Breast epithelium (tissue), 3 donors: ENCODE results near the gene CREB3L1.

ENCODE experiments used
- POLR2A ChIP-seq: fragments of 450-650 bp; IDR thresholded peaks from one replicate; pipeline ENCODE4 v1.6.1; 2016; ENCODE audit warnings: antibody characterized with exemption, mild to moderate bottlenecking, moderate library complexity
- TF ChIP-seq, protein P1 (sequence below), 3 donors: fragments of 450-650 bp; IDR thresholded peaks; one replicate each; pipeline ENCODE4 v1.5.1; 2016 to 2017; ENCODE audit warnings: antibody characterized with exemption in 3 of 3, mild to moderate bottlenecking in 3 of 3, moderate library complexity in 3 of 3

DNA sequence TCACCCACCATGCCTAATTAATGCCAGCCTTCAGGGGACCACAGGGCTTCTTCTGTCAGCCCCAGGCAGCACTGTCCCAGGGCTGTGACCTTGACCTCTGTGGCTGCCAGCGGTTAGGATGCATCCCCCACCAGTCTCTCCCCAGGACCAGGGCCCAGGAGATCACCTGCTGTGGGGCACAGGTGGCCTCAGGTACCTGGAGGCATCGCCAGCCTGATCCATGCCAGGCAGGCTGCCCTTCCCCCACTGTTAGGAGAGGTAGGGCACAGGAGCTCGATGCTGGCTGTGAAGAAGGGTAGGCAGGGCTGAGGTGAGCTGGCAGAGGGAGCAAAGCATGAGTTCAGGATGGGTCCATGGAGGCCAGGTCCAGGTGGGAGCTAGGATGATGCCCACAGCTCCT lies 87.3 kb downstream of the CREB3L1 start:
- TF ChIP-seq, protein P1, sequence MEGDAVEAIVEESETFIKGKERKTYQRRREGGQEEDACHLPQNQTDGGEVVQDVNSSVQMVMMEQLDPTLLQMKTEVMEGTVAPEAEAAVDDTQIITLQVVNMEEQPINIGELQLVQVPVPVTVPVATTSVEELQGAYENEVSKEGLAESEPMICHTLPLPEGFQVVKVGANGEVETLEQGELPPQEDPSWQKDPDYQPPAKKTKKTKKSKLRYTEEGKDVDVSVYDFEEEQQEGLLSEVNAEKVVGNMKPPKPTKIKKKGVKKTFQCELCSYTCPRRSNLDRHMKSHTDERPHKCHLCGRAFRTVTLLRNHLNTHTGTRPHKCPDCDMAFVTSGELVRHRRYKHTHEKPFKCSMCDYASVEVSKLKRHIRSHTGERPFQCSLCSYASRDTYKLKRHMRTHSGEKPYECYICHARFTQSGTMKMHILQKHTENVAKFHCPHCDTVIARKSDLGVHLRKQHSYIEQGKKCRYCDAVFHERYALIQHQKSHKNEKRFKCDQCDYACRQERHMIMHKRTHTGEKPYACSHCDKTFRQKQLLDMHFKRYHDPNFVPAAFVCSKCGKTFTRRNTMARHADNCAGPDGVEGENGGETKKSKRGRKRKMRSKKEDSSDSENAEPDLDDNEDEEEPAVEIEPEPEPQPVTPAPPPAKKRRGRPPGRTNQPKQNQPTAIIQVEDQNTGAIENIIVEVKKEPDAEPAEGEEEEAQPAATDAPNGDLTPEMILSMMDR (IDR thresholded peaks at IDR 0.05) = no peak
- TF ChIP-seq POLR2A = no peak
